Measurements from ENCODE around the gene FLOT1.
A peak's percentile ranks its signal among the peaks of the same experiment; 100 is the strongest.
"Not testable (repeated sequence)": the region's sequence is repeated elsewhere in the genome, so short reads cannot be mapped to it uniquely, and the experiment has no call there.

FLOT1 gene

DNA sequence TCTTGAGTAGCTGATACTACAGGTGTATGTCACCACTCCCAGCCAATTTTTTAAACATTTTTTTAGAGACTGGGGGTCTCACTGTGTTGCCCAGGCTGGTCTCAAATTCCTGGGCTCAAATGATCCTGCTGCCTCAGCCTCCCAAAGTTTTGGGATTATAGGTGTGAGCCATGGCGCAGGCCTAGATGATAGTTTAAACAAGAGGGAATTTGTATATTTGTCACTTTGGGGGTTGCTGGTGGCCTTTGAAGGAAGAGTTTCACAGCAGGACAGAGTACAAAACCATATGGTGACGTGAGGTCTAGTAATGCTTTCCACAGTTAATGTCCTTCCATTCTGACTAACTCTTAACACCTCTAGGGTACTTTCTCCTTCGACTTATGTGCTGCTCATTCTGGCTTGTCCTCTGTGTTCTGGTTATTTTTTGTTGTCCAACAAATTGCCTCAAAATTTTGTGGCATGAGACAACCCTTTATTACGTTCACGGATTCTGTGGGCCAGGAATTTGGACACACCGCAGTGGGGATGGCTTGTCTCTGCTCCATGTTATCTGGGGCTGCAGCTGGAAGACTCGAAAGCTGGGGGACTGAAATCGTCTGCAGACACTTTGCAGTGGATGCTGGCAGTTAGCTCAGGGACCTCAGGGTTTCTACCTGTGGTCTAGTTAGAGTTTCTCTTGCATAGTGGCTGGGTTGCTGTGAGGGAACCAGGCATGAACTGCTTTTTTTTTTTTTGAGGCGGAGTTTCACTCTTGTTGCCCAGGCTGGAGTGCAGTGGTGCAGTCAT, 24.9 kb upstream of the FLOT1 start:
- no peak overlapping the region for H3K4me3 ChIP-seq (ENCODE audit: low read length)
- no peak for DNase-seq (ENCODE audit: low read depth)
- TF ChIP-seq, protein P1, sequence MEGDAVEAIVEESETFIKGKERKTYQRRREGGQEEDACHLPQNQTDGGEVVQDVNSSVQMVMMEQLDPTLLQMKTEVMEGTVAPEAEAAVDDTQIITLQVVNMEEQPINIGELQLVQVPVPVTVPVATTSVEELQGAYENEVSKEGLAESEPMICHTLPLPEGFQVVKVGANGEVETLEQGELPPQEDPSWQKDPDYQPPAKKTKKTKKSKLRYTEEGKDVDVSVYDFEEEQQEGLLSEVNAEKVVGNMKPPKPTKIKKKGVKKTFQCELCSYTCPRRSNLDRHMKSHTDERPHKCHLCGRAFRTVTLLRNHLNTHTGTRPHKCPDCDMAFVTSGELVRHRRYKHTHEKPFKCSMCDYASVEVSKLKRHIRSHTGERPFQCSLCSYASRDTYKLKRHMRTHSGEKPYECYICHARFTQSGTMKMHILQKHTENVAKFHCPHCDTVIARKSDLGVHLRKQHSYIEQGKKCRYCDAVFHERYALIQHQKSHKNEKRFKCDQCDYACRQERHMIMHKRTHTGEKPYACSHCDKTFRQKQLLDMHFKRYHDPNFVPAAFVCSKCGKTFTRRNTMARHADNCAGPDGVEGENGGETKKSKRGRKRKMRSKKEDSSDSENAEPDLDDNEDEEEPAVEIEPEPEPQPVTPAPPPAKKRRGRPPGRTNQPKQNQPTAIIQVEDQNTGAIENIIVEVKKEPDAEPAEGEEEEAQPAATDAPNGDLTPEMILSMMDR (conservative IDR thresholded peaks at IDR 0.05; ENCODE audit: low read depth, low read length): no peak

DNA sequence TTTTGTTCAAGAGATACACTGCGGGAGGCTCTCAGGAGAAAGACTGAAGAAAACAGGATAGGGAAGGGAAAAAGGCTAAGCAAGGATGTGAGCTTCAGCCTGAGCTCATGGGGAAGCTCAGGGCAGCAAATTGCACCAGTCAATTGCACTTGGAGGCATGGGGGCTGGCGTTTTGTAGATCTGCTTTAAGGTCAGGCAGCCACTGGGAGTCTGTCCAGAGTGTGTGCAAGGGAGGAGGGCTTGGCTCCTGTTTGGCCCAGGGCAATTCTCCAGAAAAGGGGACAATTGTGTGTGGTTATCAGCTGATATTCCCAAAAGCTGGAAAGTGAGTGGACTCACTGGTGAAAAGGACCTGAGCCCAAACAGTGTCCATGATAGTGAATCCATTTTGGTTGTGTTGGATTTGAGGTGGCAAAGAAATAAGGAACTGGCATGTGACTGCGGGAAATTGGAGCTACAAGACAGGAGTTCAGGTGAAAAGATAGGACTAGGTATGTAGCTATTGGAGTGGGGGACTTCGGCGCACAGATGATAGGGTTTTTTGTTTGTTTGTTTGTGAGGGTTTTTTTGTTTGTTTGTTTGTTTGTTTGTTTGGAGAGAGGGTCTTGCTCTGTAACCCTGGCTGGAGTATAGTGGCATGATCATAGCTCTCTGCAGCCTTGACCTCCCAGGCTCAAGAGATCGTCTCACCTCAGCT, 24.1 kb upstream of the FLOT1 start:
- TF ChIP-seq, protein P1 (conservative IDR thresholded peaks at IDR 0.05; ENCODE audit: low read depth, low read length): no peak
- no peak for DNase-seq (ENCODE audit: low read depth)
- no peak overlapping the region for H3K4me3 ChIP-seq (ENCODE audit: low read length)

DNA sequence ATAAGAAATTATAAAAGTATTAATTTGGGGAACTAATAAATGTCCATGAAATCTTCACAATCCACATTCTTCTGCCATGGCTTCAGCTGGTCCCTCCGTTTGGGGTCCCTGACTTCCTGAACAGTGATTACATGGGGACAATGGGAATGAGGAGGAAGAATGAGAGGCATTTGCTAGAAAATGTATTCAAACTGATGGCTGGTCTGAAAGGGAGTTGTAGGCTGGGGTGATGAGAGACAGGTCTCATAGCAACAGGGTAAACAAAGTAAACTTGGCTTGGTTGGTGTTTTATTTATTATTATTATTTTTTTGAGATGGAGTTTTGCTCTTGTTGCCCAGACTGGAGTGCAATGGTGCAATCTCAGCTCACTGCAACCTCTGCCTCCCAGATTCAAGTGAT, 23.0 kb upstream of the FLOT1 start:
- H3K4me3 ChIP-seq (ENCODE audit: low read length); DNase-seq (ENCODE audit: low read depth): not testable (repeated sequence)

DNA sequence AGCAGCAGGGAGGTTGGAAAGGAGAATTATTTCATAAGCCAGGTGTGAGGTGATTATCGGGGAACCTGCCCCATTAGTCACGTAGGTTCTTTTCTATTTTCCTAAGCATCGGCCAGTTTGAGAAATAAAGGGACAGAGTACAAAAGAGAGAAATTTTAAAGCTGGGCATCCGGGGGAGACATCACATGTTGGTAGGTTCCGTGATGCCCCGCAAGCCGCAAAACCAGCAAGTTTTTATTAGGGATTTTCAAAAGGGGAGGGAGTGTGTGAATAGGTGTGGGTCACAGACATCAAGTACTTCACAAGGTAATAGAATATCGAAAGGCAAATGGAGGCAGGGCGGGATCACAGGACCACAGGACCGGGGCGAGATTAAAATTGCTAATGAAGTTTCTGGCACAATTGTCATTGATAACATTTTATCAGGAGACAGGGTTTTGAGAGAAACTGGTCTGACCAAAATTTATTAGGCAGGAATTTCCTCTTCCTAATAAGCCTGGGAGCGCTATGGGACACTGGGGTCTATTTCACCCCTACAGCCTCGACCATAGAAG, 22.1 kb upstream of the FLOT1 start:
- H3K4me3 ChIP-seq (ENCODE audit: low read length); DNase-seq (ENCODE audit: low read depth): not testable (repeated sequence)

DNA sequence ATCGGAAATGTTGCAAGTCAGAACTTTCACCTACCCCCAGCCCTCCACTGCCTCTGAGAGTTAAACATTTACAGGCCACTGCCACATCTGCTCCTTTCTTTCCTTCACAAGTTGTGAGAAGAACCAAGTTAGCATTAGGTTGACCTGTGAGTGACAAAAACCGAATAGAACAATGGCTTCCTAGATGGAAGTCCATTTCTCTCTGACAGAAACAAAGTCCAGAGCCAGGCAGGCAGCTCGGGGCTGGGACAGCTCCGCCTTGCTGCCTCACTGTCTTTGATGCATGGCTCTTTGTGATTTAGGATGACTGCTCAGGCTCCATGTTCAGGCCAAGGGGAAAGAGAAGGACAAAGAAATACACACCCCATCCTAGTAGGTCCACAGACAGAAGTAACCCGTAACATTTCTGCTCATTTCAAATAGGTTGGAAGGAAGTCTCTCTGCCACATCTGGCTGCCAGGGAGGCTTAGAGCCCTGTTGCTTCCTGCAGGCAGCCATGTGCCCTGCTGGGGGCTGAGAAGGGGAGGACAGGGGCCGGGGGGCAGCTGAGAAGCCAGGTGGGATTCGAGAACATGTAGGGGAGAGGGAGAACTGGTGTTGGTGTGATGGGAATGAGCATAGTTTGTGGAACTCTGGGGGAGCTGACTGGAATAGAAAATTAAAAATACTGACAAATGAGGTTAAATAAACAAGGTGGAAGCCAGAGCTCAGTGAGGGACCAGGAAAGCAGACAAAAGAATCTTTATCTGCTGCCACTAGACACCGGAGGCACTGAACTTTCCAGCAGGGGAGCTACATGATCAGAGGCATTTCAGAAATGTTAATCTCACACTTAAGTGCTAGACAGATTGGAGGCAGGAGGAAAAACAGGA, 21.4 kb upstream of the FLOT1 start:
- H3K4me3 ChIP-seq (ENCODE audit: low read length): no peak overlapping the region
- TF ChIP-seq, protein P1 (conservative IDR thresholded peaks at IDR 0.05; ENCODE audit: low read depth, low read length): peak; percentile 38
- DNase-seq (ENCODE audit: low read depth): peak; percentile 93

DNA sequence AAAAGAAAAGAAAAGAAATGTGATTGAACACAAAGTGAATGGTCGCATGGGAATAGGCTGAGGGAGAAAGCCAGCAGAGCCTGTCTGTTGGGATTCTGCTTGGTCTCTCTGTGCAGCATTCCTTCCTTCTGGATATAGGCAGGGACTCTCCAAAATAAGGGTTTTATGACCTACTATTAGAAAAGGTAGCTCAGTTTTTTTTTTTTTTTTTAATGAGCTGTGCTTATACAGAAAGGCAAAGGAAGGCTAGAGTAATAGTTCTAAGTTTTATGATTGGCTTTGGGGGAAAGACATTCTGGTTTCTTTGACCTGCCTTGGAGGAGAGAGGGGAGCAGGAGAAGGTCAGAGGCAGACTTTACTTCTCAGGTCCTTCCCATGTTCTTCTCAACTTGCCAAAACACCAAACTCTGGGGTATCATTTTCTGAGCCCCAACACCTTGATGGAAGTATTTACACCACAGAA, 20.7 kb upstream of the FLOT1 start:
- TF ChIP-seq, protein P1 (conservative IDR thresholded peaks at IDR 0.05; ENCODE audit: low read depth, low read length): no peak
- H3K4me3 ChIP-seq (ENCODE audit: low read length): no peak overlapping the region
- no peak for DNase-seq (ENCODE audit: low read depth)

DNA sequence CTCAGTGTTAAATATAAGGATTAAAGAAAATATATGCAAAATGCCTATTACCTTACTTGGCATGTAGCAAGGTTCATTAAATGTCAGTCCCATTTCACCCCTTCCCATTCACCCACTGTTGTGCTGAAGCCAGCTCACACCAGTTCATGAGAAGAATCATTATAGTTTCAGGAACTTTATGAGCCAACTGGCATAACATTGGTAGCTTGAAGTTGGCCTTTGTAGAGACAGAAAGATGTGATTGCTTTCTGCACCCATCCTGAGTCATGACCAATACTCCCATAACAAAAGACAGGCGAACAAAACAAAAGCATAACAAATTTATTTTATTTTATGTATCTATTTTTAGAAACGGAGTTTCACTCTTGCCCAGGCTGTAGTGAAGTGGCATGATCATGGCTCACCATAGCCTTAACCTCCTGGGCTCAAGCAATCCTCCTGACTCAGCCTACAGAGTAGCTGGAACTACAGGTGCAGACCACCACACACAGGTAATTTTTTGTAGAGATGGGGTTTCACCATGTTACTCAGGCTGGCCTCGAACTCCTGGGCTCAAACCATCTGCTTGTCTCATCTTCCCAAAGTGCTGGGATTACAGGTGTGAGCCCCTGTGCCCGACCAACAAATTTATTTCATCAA, 19.4 kb upstream of the FLOT1 start:
- no peak for DNase-seq (ENCODE audit: low read depth)
- no peak overlapping the region for H3K4me3 ChIP-seq (ENCODE audit: low read length)

More for the DNA sequence above, 19.4 kb upstream of the FLOT1 start:
- TF ChIP-seq, protein P1 (conservative IDR thresholded peaks at IDR 0.05; ENCODE audit: low read depth, low read length): no peak
